ENCODE measurements around the gene ERN2. TPM values are rescaled to one million over a fixed set of nuclear protein-coding genes. Genes with fewer than 3 reads are reported as not detected.
A peak's percentile ranks its signal among the peaks of the same experiment; 100 is the strongest.

ERN2 gene
- total RNA-seq, 1 experiment from 2014 or later: 1.8 TPM

- ATAC-seq (peak; percentile 77), DNase-seq (ENCODE audit: low spot score) (peak; percentile 45)
- Mint-ChIP-seq H3K4me1 (0 out of 2 replicates have a peak, but pooled peaks cover 5% of the 10 kb centered on the region), H3K36me3 (peaks cover 12% of the 10 kb centered on the region), H3K9me3 (peaks cover 23% of the 10 kb centered on the region), H3K27ac (no peak within 1 kb of the TSS), H3K4me3 (peak within 1 kb of the TSS; percentile 63), H3K27me3 (ENCODE audit: low read depth) (peaks cover 70% of the 10 kb centered on the region)
- ChIA-PET CTCF (interaction anchor here (0.6 to 3.2 kb wide), 10 partner anchors 10 to 281 kb away, joined by 3 to 13 read pairs (median 3); no protein-coding TSS in a partner anchor), POLR2A (interaction anchor here (0.6 kb wide), 2 partner anchors 143 to 420 kb away, joined by 3 to 7 read pairs; no protein-coding TSS in a partner anchor)
- TF ChIP-seq MAX (CRISPR knock-in tag; IDR thresholded peaks at IDR 0.05) (peak; percentile 47; the same call in 1 of the 2 replicates), ZNF396 (CRISPR knock-in tag; IDR thresholded peaks at IDR 0.05; ENCODE audit: borderline replicate concordance) (no peak)
Measured at GRCh38 chr16:23754594-23755483, 41.8 kb upstream of the ERN2 start, which contains the start of gene CHP2. CHP2 (plus strand) TSS chr16:23755026; CDS start chr16:23755050, 24 bp downstream.

GRCh38 chr16:23753908-23754593, 41.0 kb upstream of the ERN2 start:
- ChIA-PET CTCF (interaction anchor here (0.6 to 3.2 kb wide), 7 partner anchors 9 to 256 kb away, joined by 3 to 13 read pairs (median 3); no protein-coding TSS in a partner anchor), POLR2A (interaction anchor here (0.6 kb wide), 1 partner anchor 144 kb away, joined by 3 read pairs; no protein-coding TSS in a partner anchor)
- H3K27me3 Mint-ChIP-seq (ENCODE audit: low read depth): peaks cover 71% of the 10 kb centered on the region
- DNase-seq (ENCODE audit: low spot score): no peak
- peaks cover 23% of the 10 kb centered on the region for H3K9me3 Mint-ChIP-seq
- H3K4me3 Mint-ChIP-seq: peak overlapping the region; percentile 62
- no peak overlapping the region for H3K27ac Mint-ChIP-seq
- H3K4me1 Mint-ChIP-seq: 0 out of 2 replicates have a peak, but pooled peaks cover 5% of the 10 kb centered on the region
- H3K36me3 Mint-ChIP-seq: peaks cover 12% of the 10 kb centered on the region
- ATAC-seq: peak; percentile 37; the same call in 1 of the 2 replicates
- TF ChIP-seq NFE2L1 (CRISPR knock-in tag; IDR thresholded peaks at IDR 0.05) (no peak), ARID4B (CRISPR knock-in tag; IDR thresholded peaks at IDR 0.05; ENCODE audit: borderline replicate concordance) (no peak), ZNF317 (CRISPR knock-in tag; IDR thresholded peaks at IDR 0.05; ENCODE audit: borderline replicate concordance, low read depth) (no peak), MAX (CRISPR knock-in tag; IDR thresholded peaks at IDR 0.05) (no peak), RELA (CRISPR knock-in tag; IDR thresholded peaks at IDR 0.05; ENCODE audit: borderline replicate concordance) (no peak), AR (CRISPR knock-in tag; IDR thresholded peaks at IDR 0.05) (no peak), STAT6 (CRISPR knock-in tag; conservative IDR thresholded peaks at IDR 0.05; ENCODE audit: low read depth) (no peak), ELF4 (CRISPR knock-in tag; IDR thresholded peaks at IDR 0.05; ENCODE audit: low read depth) (no peak), SP1 (CRISPR knock-in tag; conservative IDR thresholded peaks at IDR 0.05) (no peak), ZNF232 (CRISPR knock-in tag; IDR thresholded peaks at IDR 0.05) (no peak), ATF2 (CRISPR knock-in tag; IDR thresholded peaks at IDR 0.05; ENCODE audit: borderline replicate concordance, low read depth) (no peak), RORB (CRISPR knock-in tag; IDR thresholded peaks at IDR 0.05) (no peak), TCF7 (CRISPR knock-in tag; IDR thresholded peaks at IDR 0.05; ENCODE audit: low read depth) (no peak), E2F5 (CRISPR knock-in tag; IDR thresholded peaks at IDR 0.05) (no peak), KAT7 (CRISPR knock-in tag; IDR thresholded peaks at IDR 0.05; ENCODE audit: borderline replicate concordance) (no peak)

Measured in WTC11 (cell line).